Natural killer cell treated with Interleukin-12 subunit alpha and Interleukin-12 subunit beta and Interleukin-15 and Interleukin-18, amount 100 ng/mL, for 72 hours (primary cell): ENCODE data around the gene CLEC16A. TPM values are rescaled to one million over a fixed set of nuclear protein-coding genes. Genes with fewer than 3 reads are reported as not detected.
A peak's percentile ranks its signal among the peaks of the same experiment; 100 is the strongest.
"Not testable (repeated sequence)": the region's sequence is repeated elsewhere in the genome, so short reads cannot be mapped to it uniquely, and the experiment has no call there.

ENCODE experiments used
- ATAC-seq, 2 donors: fragments of 150-1000 bp; cut with Tn5 transposase in 1 of 2; sonication (Bioruptor Pico), chemical (Tn5 transposase) in 1 of 2; 2 replicates each; pipeline ENCODE4 v1.10.0; 2021
- DNase-seq: peaks from one replicate; pipeline ENCODE4 v3.0.0; 2022; ENCODE audit warnings: low spot score
- H3K27ac Mint-ChIP-seq, 2 donors: 1 replicate in 1 of 2; 2 replicates in 1 of 2; pipeline ENCODE4 v1.8.0; 2022; ENCODE audit warnings: mixed read lengths in 2 of 2, mild to moderate bottlenecking in 1 of 2, moderate library complexity in 1 of 2
- H3K27me3 Mint-ChIP-seq, 2 donors: 1 replicate in 1 of 2; 2 replicates in 1 of 2; pipeline ENCODE4 v1.8.0; 2022; ENCODE audit warnings: mixed read lengths in 2 of 2
- H3K36me3 Mint-ChIP-seq: one replicate; pipeline ENCODE4 v1.8.0; 2022; ENCODE audit warnings: mixed read lengths
- H3K4me1 Mint-ChIP-seq, 2 donors: 1 replicate in 1 of 2; 2 replicates in 1 of 2; pipeline ENCODE4 v1.8.0; 2022; ENCODE audit warnings: low read depth in 2 of 2, mixed read lengths in 2 of 2, mild to moderate bottlenecking in 1 of 2
- H3K4me3 Mint-ChIP-seq: one replicate; pipeline ENCODE4 v1.8.0; 2022; ENCODE audit warnings: mixed read lengths
- H3K9me3 Mint-ChIP-seq: 2 replicates; pipeline ENCODE4 v1.8.0; 2022; ENCODE audit warnings: mixed read lengths
- total RNA-seq, 2 donors: library from RNA; stranded (reverse); gene quantifications; one replicate each; pipeline ENCODE4 v1.2.3, GENCODE V29; 2022

Gene CLEC16A
- total RNA-seq, 2 donors from 2014 or later = 42.5 to 60.2 TPM

DNA sequence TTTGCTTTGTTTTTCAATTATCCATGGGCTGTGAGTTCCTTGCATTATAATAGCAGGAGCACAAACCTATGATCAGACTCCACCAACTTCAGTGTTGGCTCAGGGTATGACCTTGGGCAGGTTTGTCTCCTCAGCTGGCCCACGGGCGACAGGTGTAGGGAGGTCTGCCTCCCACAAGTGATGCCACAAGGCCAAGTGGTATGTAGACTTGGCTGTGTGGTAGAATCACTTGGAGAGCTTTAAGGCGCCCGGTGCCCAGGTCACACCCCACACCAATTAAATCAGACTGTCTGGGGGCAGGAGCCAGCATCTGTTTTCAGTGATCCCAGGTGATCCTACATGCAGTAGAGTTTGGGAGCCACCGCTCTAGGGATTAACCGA, 153.4 kb downstream of the CLEC16A start:
- H3K27ac Mint-ChIP-seq = peak overlapping the region; percentile 68 to 100
- H3K9me3 Mint-ChIP-seq = no peaks in the 10 kb centered on the region
- no peak for DNase-seq
- H3K27me3 Mint-ChIP-seq = peaks cover 0 to 3% of the 10 kb centered on the region in 2 donors
- H3K36me3 Mint-ChIP-seq = no peaks in the 10 kb centered on the region
- no peak overlapping the region for H3K4me3 Mint-ChIP-seq
- ATAC-seq = no peak
- peaks cover 58 to 66% of the 10 kb centered on the region in 2 donors for H3K4me1 Mint-ChIP-seq

DNA sequence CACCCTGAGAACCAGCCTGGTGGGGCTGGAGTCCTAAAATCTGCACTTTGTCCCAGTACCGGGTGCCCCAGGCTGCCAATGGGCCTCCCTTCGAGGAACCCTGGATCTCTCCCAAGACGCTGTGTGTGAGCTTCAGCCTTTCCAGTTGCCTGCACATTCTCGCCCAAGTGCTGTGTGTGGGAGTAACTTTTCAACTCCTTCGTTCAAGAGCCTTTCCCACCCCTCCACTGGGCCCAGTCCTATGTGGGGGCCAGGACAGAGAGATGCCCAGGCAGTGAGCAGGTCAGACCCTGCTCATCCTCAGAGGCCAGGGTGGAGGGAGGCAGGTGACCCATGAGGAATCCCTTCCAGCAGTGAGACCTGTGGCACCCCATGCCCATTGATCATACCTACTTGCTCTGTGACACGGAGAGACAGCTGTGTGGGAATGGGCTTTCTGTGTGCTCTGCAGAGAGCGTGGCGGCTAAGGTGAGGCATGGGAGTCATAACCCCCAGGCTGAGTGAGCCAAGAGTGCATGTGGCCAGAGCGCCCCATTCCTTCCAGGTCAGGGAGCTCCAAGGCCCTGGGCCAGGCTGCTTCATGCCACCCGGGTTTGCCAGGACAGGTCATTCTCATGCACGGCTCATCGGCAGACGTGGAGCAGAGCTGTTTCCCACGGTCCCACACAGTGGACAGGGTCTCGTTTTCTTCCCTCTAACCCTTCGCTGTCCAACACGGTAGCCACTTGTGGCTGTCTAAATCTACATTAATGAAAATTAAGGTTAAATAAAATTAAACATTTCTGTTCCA, 154.4 kb downstream of the CLEC16A start:
- H3K27ac Mint-ChIP-seq = peak overlapping the region; percentile 90 to 100
- H3K4me3 Mint-ChIP-seq = no peak overlapping the region
- H3K9me3 Mint-ChIP-seq = no peaks in the 10 kb centered on the region
- H3K27me3 Mint-ChIP-seq = peaks cover 0 to 3% of the 10 kb centered on the region in 2 donors
- DNase-seq (no peak), ATAC-seq (no peak)
- H3K36me3 Mint-ChIP-seq = no peaks in the 10 kb centered on the region
- peaks cover 58 to 64% of the 10 kb centered on the region in 2 donors for H3K4me1 Mint-ChIP-seq

DNA sequence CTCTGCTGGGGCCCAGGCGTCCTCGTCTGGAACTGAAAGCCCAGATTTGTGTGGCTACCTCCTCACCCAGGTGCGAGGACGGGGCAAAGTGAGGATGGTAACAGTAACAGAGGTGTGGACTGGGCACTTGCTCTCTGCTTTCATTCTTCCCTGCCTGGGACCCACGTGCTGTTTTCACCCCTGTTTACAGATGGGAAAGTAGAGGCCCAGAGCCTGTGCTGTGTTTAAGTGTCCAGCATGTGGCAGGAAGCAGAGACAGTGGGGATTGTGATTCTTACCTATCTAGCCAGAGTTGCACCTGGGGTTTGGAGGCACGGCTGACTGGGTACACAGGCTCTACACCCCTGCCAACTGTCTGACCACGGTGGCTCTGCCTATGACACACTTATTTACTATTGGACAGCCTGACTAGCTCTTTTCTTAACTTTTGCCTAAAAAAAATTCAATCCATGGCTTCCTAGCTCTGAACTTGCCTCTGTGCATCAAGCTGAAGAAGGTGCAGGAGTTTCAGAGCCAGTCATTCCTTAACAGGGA, 155.4 kb downstream of the CLEC16A start:
- no peak for DNase-seq
- peak; percentile 25 to 37 for ATAC-seq
- Mint-ChIP-seq H3K27ac (peak overlapping the region; percentile 90 to 100), H3K4me1 (peaks cover 56 to 61% of the 10 kb centered on the region in 2 donors), H3K9me3 (no peaks in the 10 kb centered on the region), H3K36me3 (no peaks in the 10 kb centered on the region), H3K4me3 (peak overlapping the region; percentile 70), H3K27me3 (peaks cover 0 to 3% of the 10 kb centered on the region in 2 donors)

DNA sequence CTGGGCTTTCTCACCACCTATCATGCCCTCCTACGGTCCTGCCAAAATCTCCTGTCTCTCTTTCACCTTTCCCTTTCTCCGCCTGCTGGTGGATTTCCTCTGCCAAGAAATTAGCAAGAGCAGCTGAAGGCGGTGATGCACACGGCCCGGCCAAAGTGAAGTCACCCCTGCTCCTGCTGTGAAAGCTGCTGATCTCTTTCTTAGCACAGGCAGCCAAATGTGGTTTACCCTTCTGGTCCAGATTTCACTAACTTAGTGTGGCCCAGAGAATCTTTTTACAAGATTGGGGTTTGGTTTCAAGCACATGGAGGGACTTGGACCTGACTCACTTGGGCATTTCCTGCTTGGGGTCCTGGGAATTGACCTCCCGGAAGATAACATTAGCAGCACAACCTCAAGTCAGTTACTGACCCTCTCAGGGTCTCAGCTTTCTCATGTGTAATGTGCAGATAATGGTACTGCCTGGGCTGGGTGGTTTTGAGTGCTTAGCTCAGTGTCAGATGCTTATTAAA, 155.9 kb downstream of the CLEC16A start:
- Mint-ChIP-seq H3K4me1 (peaks cover 56 to 61% of the 10 kb centered on the region in 2 donors), H3K27ac (peak overlapping the region; percentile 90 to 100), H3K4me3 (peak overlapping the region; percentile 70), H3K36me3 (no peaks in the 10 kb centered on the region), H3K27me3 (peaks cover 0 to 3% of the 10 kb centered on the region in 2 donors), H3K9me3 (no peaks in the 10 kb centered on the region)
- ATAC-seq (peak; percentile 81 to 83), DNase-seq (peak; percentile 85)

DNA sequence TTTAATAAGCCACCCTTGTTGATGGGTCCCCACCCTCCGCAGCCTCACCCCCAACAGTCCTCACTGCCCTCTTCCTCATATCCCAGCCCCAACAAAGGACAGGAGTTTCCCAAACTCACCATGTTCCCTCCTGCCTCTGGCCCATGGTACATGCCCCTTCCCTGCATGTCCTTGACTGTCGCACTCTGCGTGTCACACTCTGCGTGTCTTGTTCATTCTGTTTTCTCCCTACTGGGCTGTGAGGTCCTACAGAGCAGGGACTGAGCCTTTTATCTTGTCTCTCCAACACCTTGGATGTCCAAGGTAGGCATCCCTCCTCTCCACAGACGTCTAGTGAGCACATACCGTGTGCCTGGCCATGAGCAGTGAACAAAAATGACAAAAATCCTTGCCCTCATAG, 156.9 kb downstream of the CLEC16A start:
- peaks cover 0 to 3% of the 10 kb centered on the region in 2 donors for H3K27me3 Mint-ChIP-seq

DNA sequence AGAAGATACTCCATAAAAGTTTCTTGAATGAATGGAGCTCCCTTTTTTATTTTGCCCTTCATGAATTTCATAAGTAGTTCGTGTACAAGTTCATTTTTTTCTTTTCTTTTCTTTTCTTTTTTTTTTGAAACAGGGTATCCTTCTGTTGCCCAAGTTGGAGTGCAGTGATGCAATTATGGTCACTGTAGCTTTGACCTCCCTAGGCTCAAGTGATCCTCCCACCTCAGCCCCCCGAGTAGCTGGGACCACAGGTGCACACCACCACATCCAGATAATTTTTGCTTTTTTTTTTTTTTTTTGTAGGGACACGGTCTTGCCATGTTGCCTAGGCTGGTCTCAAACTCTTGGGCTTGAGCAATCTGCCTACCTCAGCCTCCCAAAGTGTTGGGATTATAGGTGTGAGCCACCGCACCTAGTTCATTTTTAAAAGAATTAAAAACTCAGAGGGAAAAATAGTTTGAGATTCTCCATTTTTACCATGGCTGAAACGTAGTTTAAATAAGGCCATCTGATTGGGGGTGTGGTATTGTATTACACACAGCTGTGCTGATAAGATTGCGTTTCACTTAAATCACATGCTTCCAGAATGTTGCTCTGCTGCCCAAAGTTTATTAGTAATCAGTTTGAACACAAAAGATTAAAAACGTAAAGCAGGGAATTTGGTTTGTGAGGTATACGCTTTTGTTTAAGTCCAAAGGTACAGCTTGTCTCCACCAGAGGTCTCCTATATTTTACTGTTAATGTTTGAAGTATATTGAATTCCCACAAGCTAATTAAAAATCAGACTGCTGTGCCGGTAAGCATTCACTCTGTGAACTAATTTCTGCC, 157.5 kb downstream of the CLEC16A start:
- no peaks in the 10 kb centered on the region for H3K9me3 Mint-ChIP-seq
- no peaks in the 10 kb centered on the region for H3K36me3 Mint-ChIP-seq
- peak overlapping the region; percentile 75 for H3K4me3 Mint-ChIP-seq
- DNase-seq = no peak
- peaks cover 0 to 3% of the 10 kb centered on the region in 2 donors for H3K27me3 Mint-ChIP-seq
- peak overlapping the region; percentile 90 to 100 for H3K27ac Mint-ChIP-seq
- ATAC-seq = no peak
- H3K4me1 Mint-ChIP-seq = peaks cover 71 to 72% of the 10 kb centered on the region in 2 donors

More for the DNA sequence above, 156.9 kb downstream of the CLEC16A start:
- peak overlapping the region; percentile 75 for H3K4me3 Mint-ChIP-seq
- H3K9me3 Mint-ChIP-seq = no peaks in the 10 kb centered on the region
- H3K36me3 Mint-ChIP-seq = no peaks in the 10 kb centered on the region
- ATAC-seq (no peak), DNase-seq (no peak)
- peaks cover 66 to 69% of the 10 kb centered on the region in 2 donors for H3K4me1 Mint-ChIP-seq
- H3K27ac Mint-ChIP-seq = peak overlapping the region; percentile 90 to 100

DNA sequence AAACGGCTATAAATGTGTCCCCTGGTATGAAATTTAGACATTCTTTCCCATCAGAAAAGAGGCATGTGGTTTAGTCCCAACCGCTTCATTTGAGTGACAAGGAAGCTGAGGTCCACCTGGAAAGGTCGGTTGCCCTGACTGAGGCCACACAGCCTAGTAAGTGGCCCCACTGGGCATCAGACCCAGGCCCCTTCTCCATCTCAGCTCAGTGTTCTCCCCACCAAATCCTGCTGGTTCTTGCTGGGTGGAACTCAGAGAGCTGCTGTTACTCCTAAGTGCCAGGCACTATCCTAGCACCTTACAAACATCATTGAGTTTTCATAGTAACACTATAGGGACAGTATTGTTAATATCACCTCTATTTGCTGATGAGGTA, 158.1 kb downstream of the CLEC16A start:
- ATAC-seq (no peak), DNase-seq (no peak)
- peaks cover 0 to 3% of the 10 kb centered on the region in 2 donors for H3K27me3 Mint-ChIP-seq
- peak overlapping the region; percentile 90 to 100 for H3K27ac Mint-ChIP-seq
- peak overlapping the region; percentile 75 for H3K4me3 Mint-ChIP-seq
- H3K4me1 Mint-ChIP-seq = peaks cover 74 to 75% of the 10 kb centered on the region in 2 donors
- H3K36me3 Mint-ChIP-seq = no peaks in the 10 kb centered on the region
- no peaks in the 10 kb centered on the region for H3K9me3 Mint-ChIP-seq

DNA sequence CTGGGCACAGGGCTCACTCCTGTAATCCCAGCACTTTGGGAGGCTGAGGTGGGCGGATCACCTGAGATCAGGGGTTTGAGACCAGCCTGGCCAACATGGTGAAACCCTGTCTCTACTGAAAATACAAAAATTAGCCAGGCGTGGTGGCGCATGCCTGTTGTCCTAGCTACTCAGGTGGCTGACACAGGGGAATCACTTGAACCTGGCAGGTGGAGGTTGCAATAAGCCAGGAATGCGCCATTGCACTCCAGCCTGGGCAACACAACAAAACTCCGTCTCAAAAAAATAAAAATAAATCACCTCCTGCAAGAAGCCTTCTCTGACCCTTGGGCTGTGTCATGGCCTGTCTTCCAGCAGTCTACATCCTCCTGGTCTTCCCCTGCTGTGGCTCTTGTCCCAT, 158.9 kb downstream of the CLEC16A start:
- peak overlapping the region; percentile 53 for H3K4me3 Mint-ChIP-seq
- not testable (repeated sequence) for DNase-seq, H3K9me3 Mint-ChIP-seq, H3K27me3 Mint-ChIP-seq, ATAC-seq, H3K36me3 Mint-ChIP-seq
- H3K4me1 Mint-ChIP-seq = peaks cover 78% of the 10 kb centered on the region in 2 donors
- H3K27ac Mint-ChIP-seq = peak overlapping the region; percentile 90 to 100

DNA sequence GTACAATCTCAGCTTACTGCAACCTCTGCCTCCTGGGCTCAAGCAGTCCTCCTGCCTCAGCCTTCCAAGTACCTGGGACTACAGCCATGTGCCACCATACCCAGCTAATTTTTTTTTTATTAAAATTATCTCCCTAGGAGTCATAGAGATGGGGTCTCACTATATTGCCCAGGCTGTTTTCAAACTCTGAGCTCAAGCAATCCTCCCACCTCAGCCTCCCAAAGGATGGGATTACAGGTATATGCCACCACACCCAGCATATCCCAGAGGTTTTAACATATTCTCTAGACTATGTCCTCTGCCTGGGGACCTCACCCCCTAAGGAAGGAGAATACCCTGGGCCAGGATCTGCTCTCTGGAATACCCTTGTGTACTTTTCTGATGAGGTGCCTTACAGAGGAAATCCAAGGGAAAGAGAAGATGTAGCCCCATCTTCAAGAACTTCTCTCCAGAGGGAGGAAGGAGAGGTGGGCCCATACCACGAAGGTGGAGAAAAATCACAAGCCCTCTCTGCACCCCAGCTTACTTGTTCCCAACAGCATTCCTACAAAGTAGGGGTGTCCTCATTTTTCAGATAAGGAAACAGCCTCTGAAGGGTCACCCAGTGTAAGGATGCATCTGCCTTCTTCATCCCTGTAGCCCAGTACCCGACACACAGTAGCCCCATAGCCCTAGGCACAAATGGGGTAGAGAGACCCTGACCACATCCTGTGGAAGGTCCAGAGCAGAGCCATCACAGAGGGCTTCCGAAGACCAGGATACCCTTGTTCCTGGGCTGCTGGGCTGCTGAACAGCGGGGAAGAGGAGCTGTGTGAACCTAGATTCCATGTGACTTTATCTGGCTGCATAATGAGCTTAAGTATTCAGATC, 160.0 kb downstream of the CLEC16A start:
- peak overlapping the region; percentile 90 to 100 for H3K27ac Mint-ChIP-seq
- H3K27me3 Mint-ChIP-seq = peaks cover 0 to 3% of the 10 kb centered on the region in 2 donors
- peaks cover 75 to 77% of the 10 kb centered on the region in 2 donors for H3K4me1 Mint-ChIP-seq
- no peaks in the 10 kb centered on the region for H3K36me3 Mint-ChIP-seq
- H3K4me3 Mint-ChIP-seq = peak overlapping the region; percentile 56
- ATAC-seq (peak in 1 of 2 donors; percentile 22), DNase-seq (no peak)
- no peaks in the 10 kb centered on the region for H3K9me3 Mint-ChIP-seq

DNA sequence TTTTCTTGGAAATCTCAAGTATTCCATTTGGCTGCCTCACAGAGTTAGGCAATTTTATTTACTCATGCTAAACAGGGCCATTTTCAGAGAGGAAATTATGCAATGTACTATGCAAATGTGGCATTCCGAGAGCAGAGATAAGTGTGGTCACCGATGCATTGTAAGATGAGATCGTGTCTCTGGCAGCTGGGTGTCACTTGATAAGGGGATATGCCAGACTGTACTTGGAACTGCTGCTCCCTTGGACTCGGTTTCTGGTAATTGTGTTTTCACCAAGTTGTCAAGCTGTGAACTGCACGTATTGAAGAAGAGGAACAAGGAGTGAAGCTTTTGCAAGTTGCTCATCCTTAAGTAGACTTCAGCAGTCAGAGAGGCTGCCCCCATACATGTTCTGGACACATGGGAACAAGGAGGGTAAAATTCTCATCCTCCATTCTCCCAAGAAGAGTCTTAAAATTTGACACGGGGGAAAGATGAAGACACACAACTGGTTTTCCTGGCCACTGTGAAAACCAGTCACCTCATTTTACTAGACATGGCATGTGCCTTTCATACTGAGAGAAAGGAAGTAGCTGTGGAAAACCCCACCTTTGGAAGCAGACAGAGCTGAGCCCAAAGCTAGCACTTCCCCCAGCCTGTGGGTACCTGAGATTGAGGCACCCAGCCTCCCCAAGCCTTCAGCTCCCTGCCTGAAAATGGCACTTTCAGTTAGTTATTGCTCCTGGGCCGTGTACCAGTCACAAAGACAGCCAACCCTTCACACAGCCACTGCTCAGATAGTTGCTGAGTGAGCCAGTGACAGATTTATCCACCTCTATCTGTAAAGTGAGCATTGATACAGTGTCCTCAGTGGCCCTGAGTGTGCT, 160.9 kb downstream of the CLEC16A start:
- ATAC-seq (peak; percentile 82 to 89), DNase-seq (peak; percentile 84)
- no peaks in the 10 kb centered on the region for H3K36me3 Mint-ChIP-seq
- H3K27me3 Mint-ChIP-seq = peaks cover 0 to 3% of the 10 kb centered on the region in 2 donors
- no peaks in the 10 kb centered on the region for H3K9me3 Mint-ChIP-seq
- peak overlapping the region; percentile 56 for H3K4me3 Mint-ChIP-seq
- H3K27ac Mint-ChIP-seq = peak overlapping the region; percentile 90 to 100
- H3K4me1 Mint-ChIP-seq = peaks cover 68 to 71% of the 10 kb centered on the region in 2 donors

DNA sequence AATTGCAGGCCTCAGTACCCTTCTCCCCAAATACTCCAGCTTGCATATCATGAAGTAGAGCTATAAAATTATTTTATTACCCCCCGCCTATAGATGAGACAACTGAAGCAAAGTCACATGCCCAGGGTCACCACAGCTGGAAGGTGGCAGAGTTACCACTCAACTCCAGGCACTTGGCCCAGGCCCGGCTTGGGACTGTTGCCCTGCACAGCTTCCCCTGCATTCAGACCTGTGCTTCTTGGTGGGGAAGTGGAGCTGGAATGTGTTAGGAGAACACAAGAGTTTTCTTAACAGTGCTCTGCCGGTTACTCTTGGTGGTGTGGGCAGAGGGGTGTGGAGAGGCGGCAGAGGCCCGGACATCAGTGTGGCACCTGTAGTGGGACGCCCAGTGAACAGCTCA, 162.4 kb downstream of the CLEC16A start:
- Mint-ChIP-seq H3K27ac (peak overlapping the region; percentile 90 to 100), H3K4me1 (peaks cover 63 to 66% of the 10 kb centered on the region in 2 donors), H3K9me3 (no peaks in the 10 kb centered on the region), H3K4me3 (peak overlapping the region; percentile 15), H3K27me3 (no peaks in the 10 kb centered on the region), H3K36me3 (peaks cover 8% of the 10 kb centered on the region)
- DNase-seq (no peak), ATAC-seq (no peak)

DNA sequence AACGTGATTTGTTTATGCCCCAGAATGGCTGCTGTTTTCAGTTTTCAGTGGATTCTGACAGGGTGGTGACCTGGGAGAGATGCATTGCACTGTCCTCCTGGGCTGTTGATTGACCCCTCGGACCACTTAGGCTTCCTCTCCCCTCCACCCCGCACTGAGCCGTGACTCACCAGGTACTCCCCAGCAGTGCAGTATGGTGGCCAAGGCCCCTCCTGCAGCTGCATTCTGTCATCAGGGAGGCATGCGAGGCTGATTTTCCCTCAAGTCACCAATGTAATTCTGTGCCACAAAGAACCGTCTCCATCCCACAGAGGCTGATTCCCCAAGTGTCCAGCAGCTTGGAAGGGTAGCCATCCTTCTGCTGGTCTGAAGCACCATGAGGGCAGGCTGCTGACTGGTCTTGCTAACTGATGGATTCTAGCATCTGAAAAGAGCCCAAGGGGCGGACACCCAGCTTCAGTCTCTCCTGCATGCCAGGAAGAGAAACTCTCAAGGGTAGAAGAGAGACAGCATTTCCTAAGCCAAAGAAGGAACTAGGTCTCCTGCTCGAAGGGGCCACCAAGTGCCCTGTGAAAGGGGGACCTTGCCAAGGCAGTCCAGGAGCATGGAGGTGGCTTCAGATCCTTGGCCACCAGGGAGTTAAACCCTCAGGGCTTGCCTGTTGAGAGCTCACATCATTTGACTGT, 163.6 kb downstream of the CLEC16A start:
- H3K4me3 Mint-ChIP-seq = no peak overlapping the region
- DNase-seq (no peak), ATAC-seq (no peak)
- peaks cover 12% of the 10 kb centered on the region for H3K36me3 Mint-ChIP-seq
- peak overlapping the region; percentile 90 to 100 for H3K27ac Mint-ChIP-seq
- no peaks in the 10 kb centered on the region for H3K27me3 Mint-ChIP-seq
- no peaks in the 10 kb centered on the region for H3K9me3 Mint-ChIP-seq
- H3K4me1 Mint-ChIP-seq = peaks cover 52 to 64% of the 10 kb centered on the region in 2 donors
